Stimulated activated effector memory CD8-positive, alpha-beta T cell treated with anti-CD3 and anti-CD28 coated beads, Interleukin-12 subunit alpha, Interleukin-12 subunit beta, amount 100 ng/mL, for 72 hours (primary cell): ENCODE measurements around the gene IL10RA.
"Not testable (repeated sequence)": the region's sequence is repeated elsewhere in the genome, so short reads cannot be mapped to it uniquely, and the experiment has no call there.

Experiments
- ATAC-seq: fragments of 150-1000 bp; cut with Tn5 transposase; 2 replicates; pipeline ENCODE4 v1.10.0; 2021
- DNase-seq, 2 donors: peaks; one replicate each; pipeline ENCODE4 v3.0.0; 2021 to 2022; ENCODE audit warnings: low spot score in 2 of 2
- H3K27ac Mint-ChIP-seq: one replicate; pipeline ENCODE4 v1.8.0; 2022; ENCODE audit warnings: mild to moderate bottlenecking, mixed read lengths
- H3K36me3 Mint-ChIP-seq: one replicate; pipeline ENCODE4 v1.8.0; 2022; ENCODE audit warnings: mild to moderate bottlenecking, mixed read lengths
- H3K4me1 Mint-ChIP-seq: one replicate; pipeline ENCODE4 v1.8.0; 2022; ENCODE audit warnings: mixed read lengths
- H3K4me3 Mint-ChIP-seq: one replicate; pipeline ENCODE4 v1.8.0; 2022; ENCODE audit warnings: mild to moderate bottlenecking, mixed read lengths
- H3K9me3 Mint-ChIP-seq: one replicate; pipeline ENCODE4 v1.8.0; 2022; ENCODE audit warnings: mixed read lengths

The IL10RA gene

GRCh38 chr11:118004543-118005223 lies 18.5 kb downstream of the IL10RA start:
- peaks cover 49% of the 10 kb centered on the region for H3K36me3 Mint-ChIP-seq
- H3K4me3 Mint-ChIP-seq, result no peak overlapping the region
- peak overlapping the region; percentile 98 for H3K27ac Mint-ChIP-seq
- peaks cover 100% of the 10 kb centered on the region for H3K4me1 Mint-ChIP-seq
- ATAC-seq, result no peak
- peak in 1 of 2 donors; percentile 49 for DNase-seq
- H3K9me3 Mint-ChIP-seq, result peaks cover 7% of the 10 kb centered on the region

GRCh38 chr11:118005224-118006152 lies 19.3 kb downstream of the IL10RA start:
- ATAC-seq (no peak), DNase-seq (peak in 1 of 2 donors; percentile 48)
- Mint-ChIP-seq H3K4me1 (peaks cover 100% of the 10 kb centered on the region), H3K36me3 (peaks cover 41% of the 10 kb centered on the region), H3K4me3 (no peak overlapping the region), H3K9me3 (peaks cover 7% of the 10 kb centered on the region), H3K27ac (peak overlapping the region; percentile 98)

- H3K27ac Mint-ChIP-seq, result peak overlapping the region; percentile 98
- H3K4me1 Mint-ChIP-seq, result peaks cover 100% of the 10 kb centered on the region
- peaks cover 34% of the 10 kb centered on the region for H3K36me3 Mint-ChIP-seq
- no peak overlapping the region for H3K4me3 Mint-ChIP-seq
- H3K9me3 Mint-ChIP-seq, result peaks cover 7% of the 10 kb centered on the region
- ATAC-seq (no peak), DNase-seq (peak in 1 of 2 donors; percentile 47)
Observed at GRCh38 chr11:118006153-118006534, 19.9 kb downstream of the IL10RA start.

- DNase-seq (peak in 1 of 2 donors; percentile 52), ATAC-seq (no peak)
- Mint-ChIP-seq H3K4me3 (peak overlapping the region; percentile 74), H3K4me1 (peaks cover 100% of the 10 kb centered on the region), H3K27ac (peak overlapping the region; percentile 98), H3K9me3 (peaks cover 7% of the 10 kb centered on the region), H3K36me3 (peaks cover 25% of the 10 kb centered on the region)
Observed at GRCh38 chr11:118007040-118007439, 20.8 kb downstream of the IL10RA start.

GRCh38 chr11:118007563-118008270 lies 21.5 kb downstream of the IL10RA start:
- H3K27ac Mint-ChIP-seq, result peak overlapping the region; percentile 98
- peaks cover 100% of the 10 kb centered on the region for H3K4me1 Mint-ChIP-seq
- H3K4me3 Mint-ChIP-seq, result peak overlapping the region; percentile 74
- H3K9me3 Mint-ChIP-seq, result not testable (repeated sequence)
- H3K36me3 Mint-ChIP-seq, result peaks cover 18% of the 10 kb centered on the region
- DNase-seq (peak in 1 of 2 donors; percentile 65), ATAC-seq (peak; percentile 33)

GRCh38 chr11:118008271-118008911 lies 22.2 kb downstream of the IL10RA start:
- peaks cover 100% of the 10 kb centered on the region for H3K4me1 Mint-ChIP-seq
- no peak for ATAC-seq
- DNase-seq, result no peak
- peak overlapping the region; percentile 74 for H3K4me3 Mint-ChIP-seq
- H3K36me3 Mint-ChIP-seq, result peaks cover 12% of the 10 kb centered on the region
- H3K9me3 Mint-ChIP-seq, result peaks cover 7% of the 10 kb centered on the region
- H3K27ac Mint-ChIP-seq, result peak overlapping the region; percentile 98

GRCh38 chr11:118009864-118010737 lies 23.9 kb downstream of the IL10RA start:
- H3K4me3 Mint-ChIP-seq, result no peak overlapping the region
- DNase-seq (peak in 1 of 2 donors; percentile 46), ATAC-seq (no peak)
- H3K9me3 Mint-ChIP-seq, result peaks cover 2% of the 10 kb centered on the region
- H3K36me3 Mint-ChIP-seq, result no peaks in the 10 kb centered on the region
- peak overlapping the region; percentile 80 for H3K27ac Mint-ChIP-seq
- peaks cover 100% of the 10 kb centered on the region for H3K4me1 Mint-ChIP-seq

GRCh38 chr11:118010738-118011461 lies 24.7 kb downstream of the IL10RA start:
- Mint-ChIP-seq H3K4me3 (no peak overlapping the region), H3K27ac (peak overlapping the region; percentile 80), H3K9me3 (peaks cover 2% of the 10 kb centered on the region), H3K36me3 (no peaks in the 10 kb centered on the region), H3K4me1 (peaks cover 100% of the 10 kb centered on the region)
- ATAC-seq, result no peak
- DNase-seq, result peak in 1 of 2 donors; percentile 45

GRCh38 chr11:118012083-118012669 lies 26.0 kb downstream of the IL10RA start:
- H3K4me1 Mint-ChIP-seq, result peaks cover 94% of the 10 kb centered on the region
- DNase-seq (peak in 1 of 2 donors; percentile 63), ATAC-seq (peak; percentile 75)
- peaks cover 7% of the 10 kb centered on the region for H3K9me3 Mint-ChIP-seq
- peak overlapping the region; percentile 77 for H3K27ac Mint-ChIP-seq
- H3K36me3 Mint-ChIP-seq, result no peaks in the 10 kb centered on the region
- H3K4me3 Mint-ChIP-seq, result peak overlapping the region; percentile 16

- H3K4me1 Mint-ChIP-seq, result peaks cover 85% of the 10 kb centered on the region
- H3K4me3 Mint-ChIP-seq, result peak overlapping the region; percentile 60
- H3K9me3 Mint-ChIP-seq, result peaks cover 21% of the 10 kb centered on the region
- ATAC-seq (peak; percentile 48), DNase-seq (no peak)
- peak overlapping the region; percentile 13 for H3K27ac Mint-ChIP-seq
- H3K36me3 Mint-ChIP-seq, result peaks cover 6% of the 10 kb centered on the region
Observed at GRCh38 chr11:118014022-118014421, 27.8 kb downstream of the IL10RA start.

- Mint-ChIP-seq H3K4me3 (peak overlapping the region; percentile 60), H3K27ac (peak overlapping the region; percentile 81)
- ATAC-seq, result peak; percentile 68
Observed at GRCh38 chr11:118015385-118015841, 29.2 kb downstream of the IL10RA start.

GRCh38 chr11:118016104-118016503 lies 29.9 kb downstream of the IL10RA start:
- no peak for ATAC-seq

More at GRCh38 chr11:118015385-118015841, 29.2 kb downstream of the IL10RA start:
- Mint-ChIP-seq H3K4me1 (peaks cover 71% of the 10 kb centered on the region), H3K9me3 (peaks cover 30% of the 10 kb centered on the region), H3K36me3 (peaks cover 6% of the 10 kb centered on the region)
- no peak for DNase-seq

GRCh38 chr11:118017111-118017510 lies 30.9 kb downstream of the IL10RA start:
- Mint-ChIP-seq H3K4me1 (peaks cover 55% of the 10 kb centered on the region), H3K36me3 (peaks cover 6% of the 10 kb centered on the region), H3K4me3 (no peak overlapping the region), H3K9me3 (peaks cover 34% of the 10 kb centered on the region), H3K27ac (no peak overlapping the region)
- ATAC-seq, result no peak
- DNase-seq, result peak in 1 of 2 donors; percentile 30

More at GRCh38 chr11:118016104-118016503, 29.9 kb downstream of the IL10RA start:
- Mint-ChIP-seq H3K4me3 (peak overlapping the region; percentile 60), H3K27ac (peak overlapping the region; percentile 81), H3K4me1 (peaks cover 65% of the 10 kb centered on the region), H3K9me3 (peaks cover 34% of the 10 kb centered on the region), H3K36me3 (peaks cover 6% of the 10 kb centered on the region)
- no peak for DNase-seq
